ENCODE data around the gene THTPA. TPM values are rescaled to one million over a fixed set of nuclear protein-coding genes. Genes with fewer than 3 reads are reported as not detected.

Gene THTPA
- 3.4 and 4.1 TPM in 2 replicates for total RNA-seq (2021)
- Bru-seq, nascent RNA: percentile 47 among the genes with signal in this experiment
- percentile 54 among the genes with signal in this experiment for BruChase-seq, experiment 1, labeled RNA remaining after a 2-hour chase
- percentile 52 among the genes with signal in this experiment for BruChase-seq, experiment 2, labeled RNA remaining after a 6-hour chase
- long read RNA-seq, transcript THTPA-205 (2 exons, 571 nt): major isoform, 5 of 13 reads
- long read RNA-seq, partial matches to known transcripts: 0 of 13 reads
- long read RNA-seq, other reads (novel, unspliced or antisense): 5 of 13 reads

DNA sequence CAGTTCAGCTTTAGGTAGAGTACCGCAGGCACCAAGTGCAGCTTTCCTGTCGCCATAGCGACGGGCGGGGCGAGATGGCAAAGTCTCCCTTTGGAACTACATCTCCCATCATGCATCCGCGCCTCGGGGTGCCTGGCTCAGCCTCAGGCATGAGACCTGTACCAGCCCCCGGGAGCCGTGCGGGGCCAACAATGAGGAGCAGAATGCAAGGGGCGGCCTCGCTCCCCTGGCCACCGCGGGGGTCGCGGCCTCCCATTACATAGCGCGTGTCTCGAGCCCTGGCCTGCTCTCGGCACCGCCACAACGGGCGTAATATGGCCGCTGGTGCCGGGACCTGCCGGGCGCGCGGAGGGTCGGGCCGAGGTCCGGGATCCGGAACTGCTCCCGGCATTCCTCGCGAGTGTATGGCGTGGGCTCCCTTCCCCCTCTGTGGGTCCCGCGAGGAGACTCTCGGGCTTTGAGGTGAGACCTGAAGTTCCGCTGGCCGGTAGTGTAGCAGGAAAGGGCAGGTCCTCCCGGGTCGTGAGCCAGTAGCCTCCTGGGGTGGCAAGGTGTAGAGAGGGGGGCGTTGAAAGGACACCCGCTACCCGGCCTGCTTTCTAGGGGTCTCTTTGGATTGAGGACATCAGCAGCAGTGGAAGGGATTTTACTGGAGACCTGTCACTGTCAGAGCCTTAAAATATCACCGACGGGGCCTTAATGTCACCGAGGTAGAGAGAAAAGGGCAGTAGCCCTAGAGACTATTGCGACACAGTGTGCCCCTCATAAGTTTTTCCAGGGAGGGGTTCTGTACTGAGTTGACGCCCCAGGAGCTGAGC lies at the start of gene THTPA:
THTPA (plus strand) TSS at position 390 of the 818 bp plus-strand sequence. CDS start 487 bp downstream, outside the sequence.
- no peaks in the 10 kb centered on the region for H3K27me3 ChIP-seq (ENCODE audit: insufficient read depth, low read depth)
- H3K4me3 ChIP-seq: peak within 1 kb of the TSS; percentile 81
- no peaks in the 10 kb centered on the region for H3K79me2 ChIP-seq (ENCODE audit: low read depth)
- no peaks in the 10 kb centered on the region; the same call in 1 of the 2 replicates for H3K4me1 ChIP-seq (replicated peaks; ENCODE audit: insufficient read depth)
- no peaks in the 10 kb centered on the region for H3K9me3 ChIP-seq (ENCODE audit: insufficient read depth, low read depth)
- peak; percentile 81 to 85 for DNase-seq
- H3K27ac ChIP-seq: peak within 1 kb of the TSS; percentile 37; the same call in 1 of the 2 replicates
- H4K20me1 ChIP-seq (ENCODE audit: insufficient read depth): no peaks in the 10 kb centered on the region
- H3K9me2 ChIP-seq (ENCODE audit: insufficient read depth): no peaks in the 10 kb centered on the region
- no peaks in the 10 kb centered on the region for H3K36me3 ChIP-seq (ENCODE audit: low read depth)
- peak within 1 kb of the TSS; percentile 84 for H2AFZ ChIP-seq
- ChIA-PET CTCF (interaction anchor here (0.6 kb wide), 1 partner anchor 11 kb away, joined by 16 read pairs; no protein-coding TSS in a partner anchor), POLR2A (ENCODE audit: unreplicated experiment) (interaction anchor here (0.6 to 0.7 kb wide), 2 partner anchors 77 to 1261 kb away, joined by 3 to 4 read pairs; no protein-coding TSS in a partner anchor)
- H3F3A ChIP-seq (ENCODE audit: insufficient read depth, low read depth): peaks cover 9% of the 10 kb centered on the region
- TF ChIP-seq, protein P1, sequence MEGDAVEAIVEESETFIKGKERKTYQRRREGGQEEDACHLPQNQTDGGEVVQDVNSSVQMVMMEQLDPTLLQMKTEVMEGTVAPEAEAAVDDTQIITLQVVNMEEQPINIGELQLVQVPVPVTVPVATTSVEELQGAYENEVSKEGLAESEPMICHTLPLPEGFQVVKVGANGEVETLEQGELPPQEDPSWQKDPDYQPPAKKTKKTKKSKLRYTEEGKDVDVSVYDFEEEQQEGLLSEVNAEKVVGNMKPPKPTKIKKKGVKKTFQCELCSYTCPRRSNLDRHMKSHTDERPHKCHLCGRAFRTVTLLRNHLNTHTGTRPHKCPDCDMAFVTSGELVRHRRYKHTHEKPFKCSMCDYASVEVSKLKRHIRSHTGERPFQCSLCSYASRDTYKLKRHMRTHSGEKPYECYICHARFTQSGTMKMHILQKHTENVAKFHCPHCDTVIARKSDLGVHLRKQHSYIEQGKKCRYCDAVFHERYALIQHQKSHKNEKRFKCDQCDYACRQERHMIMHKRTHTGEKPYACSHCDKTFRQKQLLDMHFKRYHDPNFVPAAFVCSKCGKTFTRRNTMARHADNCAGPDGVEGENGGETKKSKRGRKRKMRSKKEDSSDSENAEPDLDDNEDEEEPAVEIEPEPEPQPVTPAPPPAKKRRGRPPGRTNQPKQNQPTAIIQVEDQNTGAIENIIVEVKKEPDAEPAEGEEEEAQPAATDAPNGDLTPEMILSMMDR (conservative IDR thresholded peaks at IDR 0.05): no peak
- no peak for TF ChIP-seq EZH2 (IDR thresholded peaks at IDR 0.05; ENCODE audit: low read depth)
- no TSS peak for BruUV-seq (replicated peaks)
- intact Hi-C loops (cut with micrococcal nuclease; ENCODE audit: unreplicated experiment): loop anchor here (5.0 kb wide), 1 partner anchor 229 kb away; no protein-coding TSS in a partner anchor
- H3K4me2 ChIP-seq: peak within 1 kb of the TSS; percentile 91

DNA sequence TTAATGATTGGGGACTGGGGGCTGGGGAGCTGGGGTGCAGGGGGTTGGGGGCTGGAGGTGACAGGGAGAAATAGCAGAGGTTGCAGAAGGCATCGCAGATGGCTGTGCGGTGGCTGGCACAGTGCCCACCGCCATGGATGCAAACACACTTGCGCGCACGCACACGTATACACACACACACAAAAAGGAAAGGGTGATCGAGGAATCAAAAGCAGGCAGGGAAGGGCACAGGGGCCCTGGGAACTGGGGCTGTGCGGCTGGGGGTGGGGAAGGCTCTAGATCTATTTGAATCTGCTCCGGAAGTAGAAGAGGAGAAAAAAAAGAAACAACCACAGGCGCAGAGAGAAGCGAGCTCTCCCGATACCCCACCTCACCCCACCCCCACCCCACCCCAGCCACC lies 43.9 kb upstream of the THTPA start:
- DNase-seq: no peak
- Histone ChIP-seq H3K4me2 (no peak overlapping the region), H3K4me3 (no peak overlapping the region), H3K79me2 (ENCODE audit: low read depth) (no peaks in the 10 kb centered on the region), H4K20me1 (ENCODE audit: insufficient read depth) (no peaks in the 10 kb centered on the region), H3K9me3 (ENCODE audit: insufficient read depth, low read depth) (no peaks in the 10 kb centered on the region), H3K4me1 (replicated peaks; ENCODE audit: insufficient read depth) (no peaks in the 10 kb centered on the region), H3K27ac (no peak overlapping the region), H3K27me3 (ENCODE audit: insufficient read depth, low read depth) (no peaks in the 10 kb centered on the region), H3K9me2 (ENCODE audit: insufficient read depth) (no peaks in the 10 kb centered on the region), H3K36me3 (ENCODE audit: low read depth) (no peaks in the 10 kb centered on the region), H2AFZ (no peak overlapping the region), H3F3A (ENCODE audit: insufficient read depth, low read depth) (no peaks in the 10 kb centered on the region)
- TF ChIP-seq EZH2 (IDR thresholded peaks at IDR 0.05; ENCODE audit: low read depth): no peak
- TF ChIP-seq, protein P1 (conservative IDR thresholded peaks at IDR 0.05): no peak
- intact Hi-C loops (cut with micrococcal nuclease; ENCODE audit: unreplicated experiment): no loop called here
- BruUV-seq (replicated peaks): no TSS peak
- ChIA-PET CTCF (no interaction called here), POLR2A (ENCODE audit: unreplicated experiment) (no interaction called here)

- Histone ChIP-seq H3K79me2 (ENCODE audit: low read depth) (no peaks in the 10 kb centered on the region), H3K4me2 (no peak overlapping the region), H3F3A (ENCODE audit: insufficient read depth, low read depth) (no peaks in the 10 kb centered on the region), H2AFZ (no peak overlapping the region), H3K4me1 (replicated peaks; ENCODE audit: insufficient read depth) (no peaks in the 10 kb centered on the region), H3K36me3 (ENCODE audit: low read depth) (no peaks in the 10 kb centered on the region), H4K20me1 (ENCODE audit: insufficient read depth) (no peaks in the 10 kb centered on the region), H3K27ac (no peak overlapping the region), H3K9me3 (ENCODE audit: insufficient read depth, low read depth) (no peaks in the 10 kb centered on the region), H3K27me3 (ENCODE audit: insufficient read depth, low read depth) (no peaks in the 10 kb centered on the region), H3K4me3 (no peak overlapping the region), H3K9me2 (ENCODE audit: insufficient read depth) (no peaks in the 10 kb centered on the region)
- intact Hi-C loops (cut with micrococcal nuclease; ENCODE audit: unreplicated experiment): no loop called here
- TF ChIP-seq EZH2 (IDR thresholded peaks at IDR 0.05; ENCODE audit: low read depth): no peak
- TF ChIP-seq, protein P1 (conservative IDR thresholded peaks at IDR 0.05): no peak
- BruUV-seq (replicated peaks): no TSS peak
- ChIA-PET CTCF (no interaction called here), POLR2A (ENCODE audit: unreplicated experiment) (no interaction called here)
- no peak for DNase-seq
These were observed 42.9 kb upstream of the THTPA start for GRCh38 chr14:23513005-23513817.
